Measurements from ENCODE around the gene TJP2.

The TJP2 gene

DNA sequence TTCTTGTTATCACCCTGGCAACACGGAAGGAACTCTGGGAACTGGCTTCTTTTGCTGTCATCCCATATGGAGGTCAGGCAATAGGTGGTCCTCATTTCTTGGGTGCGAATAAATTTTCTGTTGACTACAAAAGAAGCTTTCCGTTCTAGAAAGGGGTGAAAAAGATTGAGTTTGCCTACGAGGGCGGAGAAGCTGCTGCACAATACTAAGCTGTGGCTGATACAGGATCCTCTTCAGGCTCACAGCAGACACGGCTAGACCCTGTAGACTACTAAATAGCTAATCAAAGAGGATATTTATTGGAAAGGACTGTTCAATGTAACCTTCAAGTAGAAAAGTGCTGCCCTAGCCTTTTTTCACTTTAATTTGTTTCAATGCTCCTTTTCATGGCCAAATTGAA is 58.1 kb downstream of the TJP2 start:
- no peak for DNase-seq (ENCODE audit: low spot score)

DNA sequence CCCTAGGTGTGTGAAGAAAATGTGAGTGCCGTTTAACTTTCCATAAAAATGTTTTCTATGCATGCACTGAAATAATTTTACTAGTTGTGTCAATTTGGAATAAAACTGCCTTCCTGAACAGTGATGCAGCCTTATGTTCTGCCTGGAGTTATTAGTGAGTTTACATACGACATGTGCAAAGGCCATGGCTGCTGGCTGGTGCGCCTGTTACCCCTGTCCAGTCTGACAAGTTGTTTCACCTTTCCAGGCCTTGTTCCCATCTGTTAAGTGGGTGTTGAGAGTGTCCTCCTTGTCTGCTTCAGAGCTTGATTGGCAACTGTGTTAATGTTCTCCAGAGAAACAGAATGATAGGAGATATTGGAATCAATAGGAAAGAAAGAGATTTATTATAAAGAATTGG is 60.6 kb downstream of the TJP2 start:
- DNase-seq (ENCODE audit: low spot score): no peak

DNA sequence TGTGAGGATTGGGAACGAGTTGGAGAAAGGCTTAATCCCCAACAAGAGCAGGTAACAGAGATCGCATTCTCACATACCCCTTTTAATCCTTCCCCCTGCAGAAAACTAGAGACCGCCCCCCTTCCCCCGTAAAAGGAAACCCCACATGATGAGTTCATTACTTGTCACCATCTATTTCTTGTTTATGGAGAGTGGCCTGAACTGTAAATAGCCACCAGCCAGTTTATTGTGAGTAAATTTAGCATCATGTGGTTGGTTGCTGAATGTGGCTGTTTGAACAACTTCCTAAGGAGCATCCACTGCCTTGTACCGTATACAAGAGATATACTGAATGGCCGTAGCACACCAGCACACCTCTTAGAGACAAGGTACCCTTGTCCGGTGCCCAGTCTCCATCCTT is 62.1 kb downstream of the TJP2 start:
- DNase-seq (ENCODE audit: low spot score): no peak

DNA sequence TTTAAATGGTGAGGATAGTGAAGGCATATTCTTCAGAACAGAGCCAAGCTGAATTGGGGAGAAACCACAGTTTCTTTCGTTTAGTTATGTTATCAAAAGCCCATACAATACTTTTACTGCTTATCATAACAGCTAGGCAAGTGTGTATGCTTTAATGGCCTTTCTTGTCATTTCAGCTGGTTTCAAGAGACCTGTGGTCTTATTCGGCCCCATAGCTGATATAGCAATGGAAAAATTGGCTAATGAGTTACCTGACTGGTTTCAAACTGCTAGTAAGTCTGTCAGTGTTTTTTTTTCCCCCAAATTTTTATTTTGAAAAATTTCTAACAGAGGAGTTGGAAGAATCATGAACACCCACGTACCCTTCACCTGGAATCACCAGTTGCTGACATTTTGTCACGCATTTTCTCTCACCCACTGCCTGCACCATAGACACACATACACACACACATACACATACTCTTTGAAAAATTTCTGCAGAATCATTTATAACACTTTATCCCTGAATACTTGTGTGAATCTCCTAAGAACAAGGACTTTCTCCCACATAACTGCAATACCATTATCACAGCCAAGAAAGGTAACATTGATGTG is 63.7 kb downstream of the TJP2 start:
- no peak for DNase-seq (ENCODE audit: low spot score)

DNA sequence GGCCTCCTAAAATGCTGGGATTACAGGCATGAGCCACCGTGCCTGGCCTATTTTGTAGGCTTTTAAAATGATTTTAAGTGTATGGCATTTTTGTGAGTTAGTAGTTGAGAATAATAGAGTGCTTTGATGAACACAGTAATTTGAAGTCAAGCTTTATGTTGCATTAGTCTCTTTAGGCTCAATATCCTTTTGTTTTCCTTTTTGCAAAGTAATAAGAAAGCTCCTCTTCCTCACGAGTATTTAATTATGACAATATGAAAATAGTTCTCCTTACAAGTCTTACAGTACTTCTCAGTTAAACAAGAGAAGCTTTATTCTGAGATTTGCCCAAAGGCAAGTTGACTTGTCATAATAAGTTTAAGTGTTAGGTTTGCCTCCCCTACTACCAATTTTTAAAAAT is 69.0 kb downstream of the TJP2 start:
- DNase-seq (ENCODE audit: low spot score): no peak

DNA sequence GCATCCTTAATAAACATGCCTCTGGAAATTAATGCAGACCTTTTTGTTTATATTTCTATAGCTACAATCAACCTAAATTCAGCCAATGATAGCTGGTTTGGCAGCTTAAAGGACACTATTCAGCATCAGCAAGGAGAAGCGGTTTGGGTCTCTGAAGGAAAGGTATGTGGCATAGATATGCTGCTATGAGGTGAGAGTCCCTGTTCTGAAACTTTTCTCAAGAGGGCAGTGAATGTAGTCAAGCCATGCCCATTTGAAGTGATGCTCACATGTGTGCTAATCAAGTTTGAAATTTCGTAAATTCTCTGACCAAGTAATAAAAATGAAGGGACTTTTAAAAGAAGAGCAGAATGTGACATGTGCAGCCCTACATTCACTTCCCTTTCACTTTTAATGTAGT is 72.6 kb downstream of the TJP2 start:
- no peak for DNase-seq (ENCODE audit: low spot score)

DNA sequence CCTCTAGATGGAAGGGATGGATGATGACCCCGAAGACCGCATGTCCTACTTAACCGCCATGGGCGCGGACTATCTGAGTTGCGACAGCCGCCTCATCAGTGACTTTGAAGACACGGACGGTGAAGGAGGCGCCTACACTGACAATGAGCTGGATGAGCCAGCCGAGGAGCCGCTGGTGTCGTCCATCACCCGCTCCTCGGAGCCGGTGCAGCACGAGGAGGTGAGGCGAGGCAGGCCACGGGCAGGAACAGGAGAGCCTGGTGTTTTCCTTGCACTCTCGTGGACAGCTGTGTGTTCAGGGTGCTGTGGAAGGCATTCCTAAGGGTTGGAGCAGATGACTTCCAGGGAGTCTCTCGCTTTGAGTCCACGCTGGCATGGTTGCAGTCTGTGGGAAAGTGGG is 73.9 kb downstream of the TJP2 start:
- DNase-seq (ENCODE audit: low spot score): no peak

DNA sequence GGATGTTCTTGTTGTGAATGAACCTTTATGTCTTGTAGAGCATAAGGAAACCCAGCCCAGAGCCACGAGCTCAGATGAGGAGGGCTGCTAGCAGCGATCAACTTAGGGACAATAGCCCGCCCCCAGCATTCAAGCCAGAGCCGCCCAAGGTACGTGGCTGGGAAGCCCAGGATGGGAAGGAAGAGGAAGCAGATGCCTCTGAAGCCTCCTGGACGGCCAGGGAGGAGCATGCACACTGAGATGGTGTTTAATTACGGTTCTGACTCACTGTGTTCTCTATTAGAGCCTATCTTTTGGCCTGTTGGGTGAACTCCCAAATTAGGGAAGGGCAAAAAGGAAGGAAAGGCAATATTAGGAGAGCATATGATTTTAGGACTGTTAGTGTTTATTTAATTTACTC is 75.3 kb downstream of the TJP2 start:
- DNase-seq (ENCODE audit: low spot score): no peak

DNA sequence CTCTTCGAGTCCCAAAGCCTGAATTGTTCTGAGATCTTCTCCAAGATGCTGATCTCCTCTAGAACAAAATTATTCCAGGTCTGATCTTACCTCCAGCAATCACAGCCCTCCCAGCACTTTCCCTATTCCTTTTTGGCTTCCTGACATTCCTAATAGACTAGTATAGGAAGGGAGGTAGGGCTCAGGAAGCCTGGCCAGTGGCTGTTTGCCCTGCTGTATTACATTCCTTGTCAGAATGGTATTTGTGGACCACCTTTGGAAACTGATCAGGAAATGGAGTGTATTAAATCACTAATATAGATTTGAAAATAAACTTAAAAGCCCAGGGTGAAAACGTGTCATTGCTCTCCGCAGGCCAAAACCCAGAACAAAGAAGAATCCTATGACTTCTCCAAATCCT is 76.6 kb downstream of the TJP2 start:
- DNase-seq (ENCODE audit: low spot score): no peak

DNA sequence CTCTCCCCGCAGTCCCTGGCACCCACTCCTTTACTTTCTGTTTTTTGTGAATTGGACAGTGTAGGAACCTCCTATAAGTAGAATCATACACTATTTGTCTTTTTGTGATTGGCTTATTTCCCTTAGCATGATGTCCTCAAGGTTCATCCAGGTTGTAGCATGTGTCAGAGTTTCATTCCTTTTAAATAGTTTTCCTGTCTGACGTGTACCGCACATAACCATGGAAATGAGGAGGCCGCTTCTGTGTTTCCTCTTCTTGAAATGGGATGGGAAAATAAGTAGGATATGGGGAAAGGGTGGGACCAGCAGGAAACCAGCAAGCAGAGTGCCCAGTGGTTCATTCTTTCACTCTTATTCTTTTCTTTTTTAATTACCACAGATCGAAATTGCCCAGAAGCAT is 78.4 kb downstream of the TJP2 start:
- no peak for DNase-seq (ENCODE audit: low spot score)

DNA sequence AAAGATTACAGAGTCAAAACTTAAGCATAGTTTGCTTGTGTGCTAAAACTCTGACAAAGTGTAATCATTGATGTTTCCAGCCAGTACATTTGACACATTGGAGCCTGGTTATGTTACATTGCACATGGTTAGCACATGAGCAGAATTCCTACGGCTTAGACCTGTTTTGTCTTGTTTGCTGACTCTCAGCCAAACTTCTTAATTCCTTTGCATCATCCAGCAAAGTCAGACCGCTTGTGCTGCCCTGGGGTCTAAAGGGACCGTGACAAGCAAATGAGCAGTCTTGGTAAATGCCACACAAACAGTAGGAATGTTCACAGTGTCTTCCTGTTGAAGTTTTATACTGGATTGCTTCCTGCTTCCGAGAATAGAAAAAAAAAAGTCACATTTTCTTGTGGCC is 79.0 kb downstream of the TJP2 start:
- DNase-seq (ENCODE audit: low spot score): peak; percentile 10

DNA sequence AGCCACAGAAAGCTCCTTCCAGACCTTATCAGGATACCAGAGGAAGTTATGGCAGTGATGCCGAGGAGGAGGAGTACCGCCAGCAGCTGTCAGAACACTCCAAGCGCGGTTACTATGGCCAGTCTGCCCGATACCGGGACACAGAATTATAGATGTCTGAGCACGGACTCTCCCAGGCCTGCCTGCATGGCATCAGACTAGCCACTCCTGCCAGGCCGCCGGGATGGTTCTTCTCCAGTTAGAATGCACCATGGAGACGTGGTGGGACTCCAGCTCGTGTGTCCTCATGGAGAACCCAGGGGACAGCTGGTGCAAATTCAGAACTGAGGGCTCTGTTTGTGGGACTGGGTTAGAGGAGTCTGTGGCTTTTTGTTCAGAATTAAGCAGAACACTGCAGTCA is 80.1 kb downstream of the TJP2 start:
- DNase-seq (ENCODE audit: low spot score): peak; percentile 51

DNA sequence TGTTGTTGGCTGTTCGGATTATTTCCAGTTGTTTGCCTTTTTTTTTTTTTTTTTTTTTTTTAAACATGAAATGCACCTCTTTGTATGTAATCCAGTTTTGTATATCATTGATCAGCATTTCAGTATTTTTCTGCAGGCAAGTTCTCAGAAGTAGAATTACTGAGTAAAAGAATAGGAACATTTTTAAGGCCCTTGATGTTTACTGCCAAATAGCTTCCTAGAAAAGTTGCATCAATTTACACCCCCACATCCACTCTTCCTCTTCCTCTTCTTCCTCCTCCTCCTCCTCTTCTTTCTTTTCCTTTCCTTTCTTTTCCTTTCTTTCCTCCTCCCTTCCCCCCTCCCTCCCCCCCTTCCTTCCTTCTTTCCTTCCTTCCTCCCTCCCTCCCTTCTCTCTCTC is 81.5 kb downstream of the TJP2 start:
- no peak for DNase-seq (ENCODE audit: low spot score)

DNA sequence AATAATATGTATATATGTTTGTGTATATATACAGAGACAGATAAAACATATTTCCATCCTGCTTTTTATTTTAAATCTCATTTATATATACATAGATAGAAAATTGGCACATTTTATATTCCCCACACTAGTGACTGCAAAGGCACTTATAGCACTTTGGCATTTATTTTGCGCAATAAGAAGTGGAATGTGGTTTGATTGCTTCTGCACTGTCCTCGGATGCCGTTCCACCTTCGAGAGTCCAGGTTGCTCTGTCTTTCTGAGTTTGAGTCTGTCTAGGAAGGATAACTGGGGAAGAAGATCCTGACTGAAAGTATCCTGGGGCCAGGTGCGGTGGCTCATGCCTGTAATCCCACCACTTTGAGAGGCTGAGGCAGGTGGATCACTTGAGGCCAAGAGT is 84.5 kb downstream of the TJP2 start:
- DNase-seq (ENCODE audit: low spot score): no peak

DNA sequence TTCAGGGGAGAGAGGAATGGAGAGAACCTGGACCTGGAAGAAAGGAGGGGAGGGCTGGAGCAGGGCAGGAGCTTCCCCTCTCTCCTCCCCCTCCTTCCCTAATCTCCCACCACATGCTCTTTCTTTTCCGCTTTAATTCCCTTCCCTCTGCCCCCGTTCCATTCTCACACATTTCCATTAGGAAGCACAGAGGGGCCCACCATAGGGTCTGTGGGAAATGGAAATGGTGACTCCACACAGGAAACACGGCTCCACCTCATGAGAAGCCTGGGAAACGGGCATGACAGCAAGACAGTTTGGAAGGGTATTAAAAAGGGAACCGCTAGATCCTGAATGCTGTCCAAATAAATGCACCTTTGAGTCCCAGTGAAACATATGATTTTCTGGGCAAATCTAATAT is 86.1 kb downstream of the TJP2 start:
- no peak for DNase-seq (ENCODE audit: low spot score)

DNA sequence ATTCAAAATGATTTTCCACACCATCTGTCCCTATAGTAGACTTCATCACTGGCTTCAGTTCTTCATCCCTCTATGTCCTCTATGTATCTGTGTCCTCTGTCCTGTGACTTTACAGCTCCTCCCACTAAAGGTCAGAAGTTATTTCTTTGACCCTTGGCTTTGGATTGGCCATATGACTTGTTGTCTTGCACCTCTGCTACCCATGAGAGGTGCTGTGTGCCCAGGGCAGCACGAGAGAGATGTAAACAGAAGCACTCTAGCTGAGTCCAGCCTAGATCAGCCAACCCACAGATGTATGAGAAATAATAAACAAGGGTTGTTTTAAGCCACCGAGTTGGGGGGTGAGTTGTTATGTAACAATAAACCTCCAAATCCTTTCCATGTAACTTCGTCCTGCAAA is 87.6 kb downstream of the TJP2 start:
- no peak for DNase-seq (ENCODE audit: low spot score)

DNA sequence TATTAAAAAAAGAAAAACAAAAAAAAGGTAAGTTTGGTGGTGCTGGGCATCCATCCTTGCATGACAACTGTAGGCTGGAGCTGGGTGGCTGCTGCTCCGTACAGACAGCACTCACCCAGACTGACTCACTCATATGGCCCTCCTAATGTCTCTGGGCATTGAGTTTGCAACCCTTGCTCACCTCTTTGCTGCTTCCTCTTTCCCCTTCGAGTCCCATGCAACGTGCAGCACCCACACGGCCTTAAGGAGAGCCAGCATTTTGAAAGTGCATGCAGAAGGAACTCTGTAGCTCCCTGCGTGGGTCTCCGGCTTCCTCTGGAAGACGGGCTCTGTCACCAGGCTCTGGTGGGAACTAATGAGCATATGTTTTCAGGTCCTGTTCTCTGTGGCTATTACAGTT is 90.4 kb downstream of the TJP2 start:
- DNase-seq (ENCODE audit: low spot score): no peak

DNA sequence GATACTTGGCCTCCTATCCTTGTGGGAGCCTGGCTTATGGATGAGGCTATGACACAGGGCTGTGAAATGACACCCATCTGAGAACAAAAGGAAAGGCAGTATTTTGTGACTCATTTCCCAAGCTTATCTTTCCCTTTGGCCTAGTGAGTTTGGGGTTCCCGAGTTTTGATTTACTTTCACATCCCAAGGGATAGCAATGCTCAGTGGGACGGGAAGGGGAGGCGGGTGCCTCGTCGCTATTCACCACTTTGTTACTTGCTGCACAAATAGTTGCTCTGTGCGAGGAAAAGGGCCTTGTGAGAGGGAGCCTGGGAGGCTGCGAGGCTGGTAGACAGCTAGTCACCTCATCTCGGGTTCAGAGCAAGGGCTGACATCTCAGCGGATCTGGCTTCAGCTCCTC is 91.8 kb downstream of the TJP2 start:
- DNase-seq (ENCODE audit: low spot score): no peak

DNA sequence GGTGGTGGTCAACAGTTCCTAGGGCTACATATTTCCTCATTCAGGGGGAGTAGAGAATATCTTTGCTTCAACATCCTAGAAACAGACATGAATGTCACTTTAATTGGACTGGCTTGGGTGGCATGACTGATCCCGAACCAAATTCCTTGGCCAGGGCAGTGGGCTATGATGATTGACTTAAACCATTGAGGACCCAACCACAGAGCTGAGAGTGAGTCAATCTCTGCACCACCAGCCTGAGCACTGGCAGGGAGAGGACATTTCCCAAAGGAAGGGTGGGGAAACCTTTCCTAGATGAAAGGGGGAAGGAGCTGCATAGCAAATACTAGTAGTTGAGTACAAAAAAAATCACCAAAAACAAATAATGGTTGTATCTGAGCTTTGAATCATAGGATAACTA is 98.1 kb downstream of the TJP2 start:
- DNase-seq (ENCODE audit: low spot score): no peak

DNA sequence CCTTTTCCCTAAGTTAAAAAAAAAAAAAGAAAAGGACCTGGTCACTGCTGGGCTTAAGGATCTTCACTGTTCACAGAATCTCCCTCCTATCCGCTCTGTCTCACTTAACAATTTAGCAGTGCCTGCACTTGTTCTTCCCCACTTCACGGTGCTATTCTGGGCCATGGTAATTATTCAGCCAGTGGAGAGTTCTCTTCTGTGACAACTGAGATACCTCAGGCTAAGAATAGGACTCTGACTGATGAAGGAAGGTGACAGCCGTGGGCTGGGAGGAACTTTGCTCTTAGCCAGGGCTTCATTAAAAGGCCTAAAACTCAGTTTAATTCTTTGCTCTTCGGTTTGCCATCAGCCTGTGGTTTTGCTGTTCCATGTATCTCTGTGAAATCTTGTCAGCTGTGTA is 99.1 kb downstream of the TJP2 start:
- DNase-seq (ENCODE audit: low spot score): no peak

DNA sequence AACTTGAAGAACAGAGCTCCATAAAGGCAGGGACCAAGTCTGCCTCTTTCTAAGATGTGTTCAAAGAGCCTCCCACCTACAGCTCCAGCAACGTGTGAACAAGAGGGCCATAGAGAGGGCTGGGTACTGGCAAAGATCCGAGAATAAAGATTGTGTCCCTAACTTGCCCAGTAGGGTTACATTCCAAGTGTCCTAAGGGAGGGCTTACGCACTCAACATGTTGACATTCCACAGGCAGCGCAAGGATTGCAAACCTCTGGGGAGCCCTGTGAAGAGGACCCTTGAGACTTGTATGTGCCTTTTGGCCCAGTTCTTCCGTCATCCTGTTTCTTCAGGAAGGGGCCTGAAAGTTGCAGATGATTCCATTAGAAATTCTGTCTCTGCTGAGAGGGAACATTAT is 102.7 kb downstream of the TJP2 start:
- no peak for DNase-seq (ENCODE audit: low spot score)

DNA sequence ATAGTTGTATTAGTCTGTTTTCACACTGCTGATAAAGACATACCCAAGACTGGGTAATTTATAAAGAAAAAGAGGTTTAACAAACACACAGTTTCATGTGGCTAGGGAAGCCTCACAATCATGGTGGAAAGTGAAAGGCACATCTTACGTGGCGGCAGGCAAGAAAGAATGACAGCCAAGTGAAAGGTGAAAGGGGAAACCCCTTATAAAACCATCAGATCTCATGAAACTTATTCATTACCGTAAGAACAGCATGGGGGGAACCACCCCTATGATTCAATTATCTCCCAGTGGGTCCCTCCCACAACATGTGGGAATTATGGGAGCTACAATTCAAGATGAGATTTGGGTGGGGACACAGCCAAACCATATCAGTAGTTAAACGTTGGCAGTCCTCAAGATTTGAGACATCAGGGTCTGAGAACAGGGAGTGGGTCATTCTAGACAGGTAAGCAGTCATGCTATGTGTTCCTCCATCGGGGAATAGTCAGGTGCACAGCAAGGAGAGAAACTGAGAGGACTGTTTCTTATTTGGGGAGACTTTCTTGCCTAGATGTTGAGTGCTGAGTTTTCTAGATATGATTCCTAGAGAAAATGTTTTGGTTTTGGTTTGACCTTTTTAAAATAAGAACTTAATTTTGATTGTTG is 105.1 kb downstream of the TJP2 start:
- no peak for DNase-seq (ENCODE audit: low spot score)

DNA sequence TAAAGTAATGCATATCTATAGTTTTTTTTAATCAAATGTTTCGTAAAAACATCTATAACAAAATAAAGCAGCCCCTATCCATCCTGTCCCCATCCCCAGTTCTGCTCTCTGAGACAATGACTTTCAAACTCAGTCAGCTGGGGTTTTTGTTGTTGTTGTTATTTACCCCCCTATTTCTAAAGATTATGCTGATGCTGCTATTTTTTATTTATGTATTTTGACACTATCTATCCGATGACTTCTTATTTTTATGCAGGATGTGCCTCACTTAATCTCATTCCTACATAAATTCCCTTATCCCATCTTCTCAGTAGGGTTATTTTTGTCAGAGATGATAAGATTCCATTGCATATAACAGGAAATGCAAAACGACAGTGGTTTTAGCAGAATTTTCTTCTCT is 105.7 kb downstream of the TJP2 start:
- DNase-seq (ENCODE audit: low spot score): no peak

DNA sequence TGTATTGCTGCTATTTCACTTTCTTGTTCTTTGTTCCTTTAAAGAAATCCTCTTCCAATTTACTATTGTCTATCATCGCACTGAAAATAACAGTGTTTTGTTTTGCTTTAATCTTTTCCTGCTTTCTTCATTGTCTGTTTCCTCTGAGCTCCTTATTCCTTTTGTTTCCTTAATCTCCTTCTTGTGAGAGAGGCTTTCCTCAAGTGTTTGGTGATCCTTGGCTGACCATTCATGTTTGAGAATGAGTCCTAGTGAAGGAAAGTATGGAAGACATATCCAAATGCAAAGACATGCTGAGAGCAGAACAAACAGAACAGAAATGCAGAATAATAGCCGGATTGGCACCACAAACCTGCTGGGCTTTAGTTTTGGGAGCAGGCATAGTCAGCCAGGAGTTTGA is 108.9 kb downstream of the TJP2 start:
- DNase-seq (ENCODE audit: low spot score): no peak

DNA sequence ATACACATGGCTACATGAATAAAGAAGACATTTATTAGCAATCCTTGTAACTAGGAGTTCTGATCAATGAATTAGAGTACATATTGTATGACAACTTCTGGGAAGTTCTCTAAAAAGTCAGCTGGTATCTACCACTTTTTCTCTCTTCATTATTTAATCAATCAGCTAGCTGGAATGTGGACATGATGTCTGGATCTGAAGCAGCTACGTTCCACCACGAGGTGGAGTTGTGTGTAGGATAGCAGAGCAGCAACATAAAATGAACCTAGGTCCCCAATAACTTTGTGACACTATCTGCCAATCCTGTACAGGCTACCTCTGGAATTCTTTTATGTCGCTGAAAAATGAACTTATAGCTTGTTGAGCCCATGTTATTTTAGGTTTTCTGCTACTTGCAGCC is 118.0 kb downstream of the TJP2 start:
- DNase-seq (ENCODE audit: low spot score): no peak

Measured in pons (tissue), 1 donor.